GM12801 (cell line): ENCODE results near the gene CBX6.

Experiments
- TF ChIP-seq, protein P1 (sequence below): IDR thresholded peaks from one replicate; pipeline ENCODE4 v1.5.1; 2011; ENCODE audit warnings: control low read depth; ENCODE audit not compliant: insufficient read length; ENCODE audit errors: extremely low read depth

The CBX6 gene

DNA sequence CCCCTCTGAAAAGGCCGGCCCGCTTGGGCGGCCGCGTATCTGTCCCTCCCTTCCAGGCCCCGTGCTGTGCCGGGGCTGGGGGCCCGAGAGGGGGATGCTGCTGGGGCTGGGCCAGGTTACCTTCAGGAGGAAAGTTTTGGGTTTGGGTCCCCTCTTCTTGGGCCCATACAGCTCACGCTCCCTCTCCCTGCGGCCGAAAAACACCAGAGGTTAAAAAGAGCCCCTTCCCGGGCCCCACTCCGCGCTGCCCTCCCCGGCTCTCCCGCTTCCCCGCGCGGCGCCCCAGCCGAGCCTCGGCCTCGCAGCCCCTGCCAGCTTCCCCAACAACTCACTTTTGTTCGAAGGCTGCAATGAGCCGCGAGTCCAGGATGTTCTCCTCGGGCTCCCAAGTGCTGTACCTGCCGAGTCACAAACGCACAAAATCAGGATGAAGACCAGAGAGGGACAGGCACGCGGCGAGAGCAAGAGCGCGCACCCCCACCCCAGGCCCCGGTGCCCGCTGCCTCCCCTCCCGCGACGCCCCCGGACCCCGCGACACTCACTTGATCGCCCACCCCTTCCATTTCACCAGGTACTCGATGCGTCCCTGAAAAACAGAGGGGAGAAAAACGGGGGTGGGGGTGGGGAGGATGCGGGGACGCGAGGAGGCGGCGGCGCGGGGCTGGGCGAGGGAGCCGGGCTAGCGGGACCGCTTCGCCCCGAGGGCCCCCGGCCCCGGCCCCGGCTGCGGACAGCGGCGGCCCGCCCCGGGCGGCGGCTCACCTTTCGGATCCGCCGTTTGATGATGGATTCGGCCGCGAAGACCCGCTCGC is 450 bp downstream of the CBX6 start:
- TF ChIP-seq, protein P1, sequence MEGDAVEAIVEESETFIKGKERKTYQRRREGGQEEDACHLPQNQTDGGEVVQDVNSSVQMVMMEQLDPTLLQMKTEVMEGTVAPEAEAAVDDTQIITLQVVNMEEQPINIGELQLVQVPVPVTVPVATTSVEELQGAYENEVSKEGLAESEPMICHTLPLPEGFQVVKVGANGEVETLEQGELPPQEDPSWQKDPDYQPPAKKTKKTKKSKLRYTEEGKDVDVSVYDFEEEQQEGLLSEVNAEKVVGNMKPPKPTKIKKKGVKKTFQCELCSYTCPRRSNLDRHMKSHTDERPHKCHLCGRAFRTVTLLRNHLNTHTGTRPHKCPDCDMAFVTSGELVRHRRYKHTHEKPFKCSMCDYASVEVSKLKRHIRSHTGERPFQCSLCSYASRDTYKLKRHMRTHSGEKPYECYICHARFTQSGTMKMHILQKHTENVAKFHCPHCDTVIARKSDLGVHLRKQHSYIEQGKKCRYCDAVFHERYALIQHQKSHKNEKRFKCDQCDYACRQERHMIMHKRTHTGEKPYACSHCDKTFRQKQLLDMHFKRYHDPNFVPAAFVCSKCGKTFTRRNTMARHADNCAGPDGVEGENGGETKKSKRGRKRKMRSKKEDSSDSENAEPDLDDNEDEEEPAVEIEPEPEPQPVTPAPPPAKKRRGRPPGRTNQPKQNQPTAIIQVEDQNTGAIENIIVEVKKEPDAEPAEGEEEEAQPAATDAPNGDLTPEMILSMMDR = no peak

- TF ChIP-seq, protein P1 = no peak
Observed at GRCh38 chr22:38870791-38871359, 1.1 kb downstream of the CBX6 start.

DNA sequence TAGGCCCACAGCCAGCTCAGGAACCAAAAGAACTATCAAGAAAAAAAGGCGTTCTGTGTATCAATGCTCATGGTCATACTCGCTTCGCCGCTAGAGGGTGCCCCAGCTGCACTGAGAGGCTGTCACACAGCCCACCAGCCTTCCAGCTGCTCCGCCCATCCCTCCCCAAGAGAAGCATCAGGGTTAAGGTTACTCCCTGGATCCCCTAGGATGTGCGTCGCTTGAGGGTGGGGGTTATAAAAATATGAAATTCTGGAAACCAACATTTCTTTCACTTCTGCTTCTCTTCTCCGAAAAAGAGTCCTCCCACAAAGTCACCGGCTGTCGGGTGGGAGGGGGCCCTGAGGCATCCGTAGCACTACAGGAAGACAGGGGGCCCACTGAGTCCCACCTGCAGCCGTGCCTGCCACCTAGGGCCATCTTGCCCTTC is 1.7 kb downstream of the CBX6 start:
- TF ChIP-seq, protein P1 = no peak

DNA sequence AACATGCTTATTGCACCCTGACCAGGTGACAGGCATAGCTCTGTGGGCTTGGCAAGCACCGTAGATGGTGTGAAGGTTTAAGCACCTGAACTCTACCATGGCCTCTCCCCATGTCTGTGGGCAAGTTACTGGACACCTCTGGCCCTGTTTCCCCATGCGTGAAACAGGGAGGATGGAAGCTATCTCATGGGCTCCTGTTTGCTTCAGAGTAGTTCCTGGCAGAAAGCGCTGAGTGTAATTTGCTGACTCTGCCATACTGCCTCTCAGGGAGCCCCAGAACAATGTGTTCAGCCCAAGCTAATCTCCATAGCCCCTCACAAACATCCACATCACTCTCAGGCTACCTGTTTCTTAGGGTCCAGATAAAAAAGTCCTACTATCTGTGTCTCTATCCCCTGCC is 2.4 kb downstream of the CBX6 start:
- TF ChIP-seq, protein P1 = no peak

GRCh38 chr22:38868886-38869381 is 3.1 kb downstream of the CBX6 start:
- TF ChIP-seq, protein P1 = peak; percentile 69

DNA sequence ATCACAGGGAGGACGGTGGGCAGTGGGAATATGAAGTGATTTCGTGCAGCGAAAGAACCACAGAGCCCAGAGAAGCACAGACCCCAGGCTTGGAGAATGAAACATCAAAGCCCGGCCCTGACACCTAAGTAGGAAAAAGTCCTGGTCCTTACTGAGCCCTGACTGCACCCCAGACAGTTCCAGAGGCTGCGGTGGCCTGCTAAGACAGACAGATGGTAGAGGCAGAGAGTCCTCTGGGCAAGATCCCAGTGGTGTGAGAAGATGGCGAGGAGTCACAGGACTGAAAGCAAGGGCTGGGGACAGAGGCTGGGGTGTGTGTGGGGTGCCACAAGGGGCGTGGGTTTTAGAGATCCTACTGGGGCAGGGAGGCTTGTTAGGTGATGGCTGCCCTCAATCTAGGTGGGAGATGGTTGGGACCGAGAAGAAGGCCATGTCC is 3.7 kb downstream of the CBX6 start:
- TF ChIP-seq, protein P1 = no peak

DNA sequence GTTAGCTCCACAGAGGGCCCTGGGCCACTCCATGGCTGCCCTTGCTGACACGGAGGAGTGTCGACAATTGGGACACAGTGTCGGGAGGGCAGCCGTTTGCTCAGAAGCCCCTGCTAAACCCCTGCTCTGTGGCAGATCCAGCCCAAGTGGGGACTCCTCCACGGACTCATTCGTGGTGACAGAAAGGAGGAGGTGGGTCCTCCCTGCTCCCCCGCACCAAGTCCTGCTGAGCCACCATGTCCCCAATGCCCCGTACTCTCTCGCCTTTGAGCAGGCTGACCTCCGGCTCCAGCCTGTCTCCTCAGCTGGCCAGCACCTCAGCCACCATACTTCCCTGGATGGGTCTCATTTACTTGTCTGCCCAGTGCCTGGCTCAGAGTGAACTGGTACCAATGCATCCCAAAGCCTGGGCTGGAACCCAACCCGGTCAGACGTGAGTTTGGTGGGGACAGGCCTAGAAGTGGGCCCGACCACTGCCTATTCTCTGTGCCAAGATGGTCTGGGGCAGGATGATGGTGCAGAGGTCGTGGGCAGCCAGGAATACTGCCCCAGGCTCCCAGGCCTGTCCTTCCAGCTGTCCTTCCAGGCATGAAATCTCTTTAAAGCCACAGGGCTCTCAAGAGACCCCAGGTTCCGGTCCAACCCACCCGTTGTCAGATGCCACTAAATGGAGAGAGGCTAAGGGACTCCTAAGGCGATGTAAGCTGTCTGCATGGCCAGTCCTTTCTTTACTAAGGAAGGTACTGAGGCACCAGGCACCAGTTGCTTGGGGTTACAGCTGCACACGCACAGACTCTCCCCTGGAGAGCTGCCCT is 4.3 kb downstream of the CBX6 start:
- TF ChIP-seq, protein P1 = no peak
